ENCODE data around the gene EMILIN2.

The EMILIN2 gene

DNA sequence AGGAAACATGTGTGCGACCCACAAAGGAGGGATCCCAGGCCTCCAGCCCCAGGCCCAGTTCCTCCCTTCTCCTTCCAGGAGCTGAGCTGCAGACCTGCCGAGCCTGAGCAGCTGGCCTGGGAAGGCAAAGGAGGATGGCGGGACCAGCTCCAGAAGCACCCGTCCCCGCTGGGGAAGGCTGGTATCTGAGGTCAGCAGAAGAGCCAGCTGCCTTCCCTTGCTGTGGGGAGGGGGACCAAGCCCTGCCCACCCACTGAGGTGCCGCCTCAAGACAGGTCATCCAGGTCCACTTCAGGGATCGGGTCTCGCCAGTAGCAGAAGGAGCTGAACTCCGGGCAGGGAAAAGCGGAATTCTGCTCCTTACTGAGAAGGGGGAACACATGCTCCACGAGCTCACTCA is 73.2 kb downstream of the EMILIN2 start:
- POLR2A ChIA-PET, result no interaction called here
- TF ChIP-seq FOXM1 (IDR thresholded peaks at IDR 0.05; ENCODE audit: borderline replicate concordance) (no peak), HDGF (IDR thresholded peaks at IDR 0.05; ENCODE audit: borderline replicate concordance) (no peak), ELF4 (IDR thresholded peaks at IDR 0.05) (no peak), BHLHE40 (IDR thresholded peaks at IDR 0.05; ENCODE audit: borderline replicate concordance) (no peak), SP1 (IDR thresholded peaks at IDR 0.05) (no peak), CTBP1 (IDR thresholded peaks at IDR 0.05; ENCODE audit: borderline replicate concordance) (no peak), SUZ12 (IDR thresholded peaks at IDR 0.05) (no peak), NFRKB (IDR thresholded peaks at IDR 0.05) (no peak), TARDBP (IDR thresholded peaks at IDR 0.05) (no peak), L3MBTL2 (conservative IDR thresholded peaks at IDR 0.05) (no peak), LEF1 (IDR thresholded peaks at IDR 0.05; ENCODE audit: borderline replicate concordance) (no peak), ZNF384 (IDR thresholded peaks at IDR 0.05) (no peak), ARNT (IDR thresholded peaks at IDR 0.05) (no peak), FOXK2 (IDR thresholded peaks at IDR 0.05) (no peak), FOXA1 (IDR thresholded peaks at IDR 0.05) (no peak)
- TF ChIP-seq, protein P1, sequence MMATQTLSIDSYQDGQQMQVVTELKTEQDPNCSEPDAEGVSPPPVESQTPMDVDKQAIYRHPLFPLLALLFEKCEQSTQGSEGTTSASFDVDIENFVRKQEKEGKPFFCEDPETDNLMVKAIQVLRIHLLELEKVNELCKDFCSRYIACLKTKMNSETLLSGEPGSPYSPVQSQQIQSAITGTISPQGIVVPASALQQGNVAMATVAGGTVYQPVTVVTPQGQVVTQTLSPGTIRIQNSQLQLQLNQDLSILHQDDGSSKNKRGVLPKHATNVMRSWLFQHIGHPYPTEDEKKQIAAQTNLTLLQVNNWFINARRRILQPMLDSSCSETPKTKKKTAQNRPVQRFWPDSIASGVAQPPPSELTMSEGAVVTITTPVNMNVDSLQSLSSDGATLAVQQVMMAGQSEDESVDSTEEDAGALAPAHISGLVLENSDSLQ (IDR thresholded peaks at IDR 0.05), result no peak
- DNase-seq (ENCODE audit: extremely low spot score), result no peak
- CTCF ChIA-PET, result no interaction called here

DNA sequence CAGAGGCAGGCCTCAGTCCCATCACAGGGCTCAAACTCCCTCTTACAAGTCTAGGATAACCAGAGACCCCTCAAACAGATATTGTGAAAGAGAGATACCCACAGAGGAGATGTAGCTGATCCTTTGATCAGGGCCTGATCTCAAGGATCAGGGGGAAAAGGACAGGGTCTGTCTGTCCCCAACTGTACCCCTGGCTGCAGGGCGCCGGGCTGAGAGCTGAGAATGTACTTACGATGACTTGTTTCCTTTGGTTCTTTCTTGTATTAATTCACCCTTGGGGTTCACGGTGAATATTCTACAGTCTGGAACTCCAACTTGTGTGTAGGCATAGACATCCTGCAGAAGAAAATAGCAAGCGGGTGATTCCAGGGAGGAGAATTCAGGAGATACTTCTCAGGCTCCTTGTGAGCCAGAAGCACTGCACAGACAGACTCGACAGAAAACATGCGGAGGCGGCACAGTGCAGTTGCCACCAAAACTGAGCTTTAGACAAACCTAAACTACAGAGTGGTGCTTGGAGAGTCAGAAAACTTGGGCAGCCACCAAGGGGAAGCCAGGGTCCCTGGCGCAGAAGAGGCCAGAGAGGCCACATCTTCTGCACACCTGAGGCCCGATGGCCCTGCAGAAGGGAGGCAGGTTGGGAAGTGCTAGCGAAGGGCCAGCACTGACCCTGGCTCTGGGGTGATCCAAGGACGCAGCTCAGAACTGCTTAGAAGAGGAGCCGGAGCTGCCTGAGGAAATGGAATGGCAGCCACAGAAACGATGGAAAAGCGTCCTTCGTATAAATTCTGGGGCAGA is 73.9 kb downstream of the EMILIN2 start:
- CTCF ChIA-PET, result no interaction called here
- POLR2A ChIA-PET, result no interaction called here
- TF ChIP-seq ARNT (IDR thresholded peaks at IDR 0.05), result no peak
- no peak for TF ChIP-seq FOXK2 (IDR thresholded peaks at IDR 0.05)
- TF ChIP-seq CTBP1 (IDR thresholded peaks at IDR 0.05; ENCODE audit: borderline replicate concordance), result no peak
- no peak for TF ChIP-seq TARDBP (IDR thresholded peaks at IDR 0.05)
- no peak for TF ChIP-seq L3MBTL2 (conservative IDR thresholded peaks at IDR 0.05)
- no peak for TF ChIP-seq BHLHE40 (IDR thresholded peaks at IDR 0.05; ENCODE audit: borderline replicate concordance)
- no peak for TF ChIP-seq ELF4 (IDR thresholded peaks at IDR 0.05)
- no peak for TF ChIP-seq HDGF (IDR thresholded peaks at IDR 0.05; ENCODE audit: borderline replicate concordance)
- TF ChIP-seq ZNF384 (IDR thresholded peaks at IDR 0.05), result no peak
- no peak for TF ChIP-seq LEF1 (IDR thresholded peaks at IDR 0.05; ENCODE audit: borderline replicate concordance)
- TF ChIP-seq SP1 (IDR thresholded peaks at IDR 0.05), result no peak
- TF ChIP-seq, protein P1 (IDR thresholded peaks at IDR 0.05), result no peak
- no peak for TF ChIP-seq FOXM1 (IDR thresholded peaks at IDR 0.05; ENCODE audit: borderline replicate concordance)
- no peak for TF ChIP-seq NFRKB (IDR thresholded peaks at IDR 0.05)
- TF ChIP-seq SUZ12 (IDR thresholded peaks at IDR 0.05), result no peak
- no peak for TF ChIP-seq FOXA1 (IDR thresholded peaks at IDR 0.05)
- no peak for DNase-seq (ENCODE audit: extremely low spot score)

DNA sequence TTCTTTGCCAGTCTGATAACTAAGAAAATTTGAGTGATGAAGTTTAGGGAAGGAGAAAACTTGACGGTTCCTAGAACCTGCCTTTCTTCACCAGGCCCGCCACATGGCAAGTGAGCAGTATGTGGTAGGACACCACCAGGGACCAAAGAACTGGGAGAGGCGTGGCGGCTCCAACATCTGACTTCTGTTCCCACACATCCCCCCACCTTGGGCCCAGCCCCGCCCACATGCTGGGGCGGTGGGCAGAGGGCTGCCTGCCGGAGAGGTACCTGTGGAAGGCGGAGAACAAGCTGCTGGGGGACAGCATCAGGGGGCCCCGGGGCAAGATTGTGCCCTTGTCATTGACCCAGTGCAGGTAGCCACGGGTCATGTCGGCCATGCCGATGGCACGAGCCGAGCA is 75.0 kb downstream of the EMILIN2 start:
- TF ChIP-seq FOXA1 (IDR thresholded peaks at IDR 0.05) (no peak), SUZ12 (IDR thresholded peaks at IDR 0.05) (no peak), TARDBP (IDR thresholded peaks at IDR 0.05) (no peak), ELF4 (IDR thresholded peaks at IDR 0.05) (no peak), L3MBTL2 (conservative IDR thresholded peaks at IDR 0.05) (no peak), HDGF (IDR thresholded peaks at IDR 0.05; ENCODE audit: borderline replicate concordance) (no peak), CTBP1 (IDR thresholded peaks at IDR 0.05; ENCODE audit: borderline replicate concordance) (no peak), NFRKB (IDR thresholded peaks at IDR 0.05) (no peak), BHLHE40 (IDR thresholded peaks at IDR 0.05; ENCODE audit: borderline replicate concordance) (no peak), FOXM1 (IDR thresholded peaks at IDR 0.05; ENCODE audit: borderline replicate concordance) (no peak), ARNT (IDR thresholded peaks at IDR 0.05) (no peak)
- no peak for DNase-seq (ENCODE audit: extremely low spot score)
- ChIA-PET POLR2A (no interaction called here), CTCF (no interaction called here)

DNA sequence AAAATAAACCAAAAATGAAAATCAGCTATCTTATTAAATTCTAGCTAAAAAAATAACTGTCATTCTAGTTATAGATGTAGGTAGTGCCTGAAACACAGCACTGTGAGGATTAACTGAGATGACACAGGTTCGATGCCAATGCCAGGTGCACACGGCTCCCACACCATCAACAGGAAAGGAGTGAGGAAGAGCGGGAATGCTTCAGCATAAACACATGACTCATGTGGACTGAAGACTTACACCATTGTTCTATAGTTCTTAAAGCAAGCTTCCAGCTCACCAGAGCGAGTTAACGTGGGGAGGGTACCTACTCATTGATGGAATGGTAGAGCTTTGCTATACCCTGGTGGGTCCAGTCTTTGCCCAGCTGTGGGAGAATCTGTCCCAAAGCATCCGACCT is 76.7 kb downstream of the EMILIN2 start:
- POLR2A ChIA-PET, result no interaction called here
- CTCF ChIA-PET, result no interaction called here
- no peak for TF ChIP-seq BHLHE40 (IDR thresholded peaks at IDR 0.05; ENCODE audit: borderline replicate concordance)
- no peak for TF ChIP-seq HDGF (IDR thresholded peaks at IDR 0.05; ENCODE audit: borderline replicate concordance)
- no peak for TF ChIP-seq SP1 (IDR thresholded peaks at IDR 0.05)
- no peak for TF ChIP-seq TARDBP (IDR thresholded peaks at IDR 0.05)
- no peak for DNase-seq (ENCODE audit: extremely low spot score)

DNA sequence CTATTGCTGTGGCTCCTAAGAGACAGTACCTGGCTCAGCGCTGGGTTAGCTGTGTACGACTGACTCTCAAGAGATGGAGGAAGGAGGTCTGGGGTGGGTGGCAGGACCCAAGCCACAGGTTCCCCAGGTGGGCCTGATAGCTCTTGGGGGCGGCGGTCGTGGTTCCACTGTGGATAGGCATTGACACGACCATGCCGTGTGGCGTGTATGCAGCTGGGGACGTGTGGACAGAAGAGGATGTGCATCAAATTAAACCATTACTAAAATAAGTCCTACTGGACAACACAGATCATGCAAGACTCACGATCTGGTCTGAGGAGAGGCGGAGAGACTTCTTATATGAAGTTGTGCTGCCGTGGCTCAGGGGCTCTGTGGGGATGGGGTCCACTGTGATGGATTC is 78.1 kb downstream of the EMILIN2 start:
- DNase-seq (ENCODE audit: extremely low spot score), result no peak
- TF ChIP-seq ZNF384 (IDR thresholded peaks at IDR 0.05), result no peak
- TF ChIP-seq FOXA1 (IDR thresholded peaks at IDR 0.05), result no peak
- no peak for TF ChIP-seq TARDBP (IDR thresholded peaks at IDR 0.05)
- no peak for TF ChIP-seq NFRKB (IDR thresholded peaks at IDR 0.05)
- TF ChIP-seq CTBP1 (IDR thresholded peaks at IDR 0.05; ENCODE audit: borderline replicate concordance), result no peak
- no peak for TF ChIP-seq SUZ12 (IDR thresholded peaks at IDR 0.05)
- no peak for TF ChIP-seq ARNT (IDR thresholded peaks at IDR 0.05)
- TF ChIP-seq, protein P1 (IDR thresholded peaks at IDR 0.05), result no peak
- no peak for TF ChIP-seq HDGF (IDR thresholded peaks at IDR 0.05; ENCODE audit: borderline replicate concordance)
- TF ChIP-seq ELF4 (IDR thresholded peaks at IDR 0.05), result no peak
- TF ChIP-seq LEF1 (IDR thresholded peaks at IDR 0.05; ENCODE audit: borderline replicate concordance), result no peak
- TF ChIP-seq SP1 (IDR thresholded peaks at IDR 0.05), result no peak
- no peak for TF ChIP-seq L3MBTL2 (conservative IDR thresholded peaks at IDR 0.05)
- POLR2A ChIA-PET, result interaction anchor here (0.7 kb wide), 1 partner anchor 10 kb away, joined by 4 read pairs; no protein-coding TSS in a partner anchor
- CTCF ChIA-PET, result no interaction called here

DNA sequence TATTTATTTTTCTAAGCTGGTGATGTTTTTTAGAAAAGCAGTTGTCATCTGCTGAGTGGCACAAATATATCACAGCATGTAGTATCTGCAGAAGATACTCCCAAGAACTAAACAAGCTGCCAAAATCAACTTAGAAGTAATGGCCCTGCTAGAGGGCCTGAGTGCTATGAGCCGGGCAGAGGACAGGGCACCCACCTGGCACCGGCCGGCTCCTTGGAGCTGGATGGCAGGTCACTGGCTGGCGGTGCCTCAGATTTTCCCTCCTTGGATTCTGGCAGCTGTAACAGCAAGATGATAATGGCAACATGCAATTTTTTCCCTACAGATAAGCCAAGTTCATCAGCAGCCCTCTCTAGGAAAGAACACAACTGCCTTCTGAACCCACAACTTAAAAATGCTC is 79.7 kb downstream of the EMILIN2 start:
- CTCF ChIA-PET, result interaction anchor here (0.6 kb wide), 1 partner anchor 39 kb away, joined by 3 read pairs; no protein-coding TSS in a partner anchor
- POLR2A ChIA-PET, result no interaction called here
- no peak for DNase-seq (ENCODE audit: extremely low spot score)
- TF ChIP-seq FOXA1 (IDR thresholded peaks at IDR 0.05) (no peak), HDGF (IDR thresholded peaks at IDR 0.05; ENCODE audit: borderline replicate concordance) (no peak), SUZ12 (IDR thresholded peaks at IDR 0.05) (no peak)
- TF ChIP-seq, protein P1 (IDR thresholded peaks at IDR 0.05), result no peak
